K562 (cell line): ENCODE measurements around the gene PGLYRP1. TPM values are rescaled to one million over a fixed set of nuclear protein-coding genes. Genes with fewer than 3 reads are reported as not detected.
A peak's percentile ranks its signal among the peaks of the same experiment; 100 is the strongest.

Experiments used
- ATAC-seq: fragments of 200-7000 bp; cut with Tn5 transposase; 3 replicates; pipeline ENCODE4 v1.9.1; 2020; ENCODE audit warnings: moderate library complexity
- BruUV-seq: library from RNA; stranded (reverse); fragments of 400-500 nt; replicated peaks from 2 replicates; lab custom pipeline; 2021; lab: Mats Ljungman, UMichigan
- CTCF ChIA-PET: fragments of 300-600 bp; formaldehyde crosslinking; extraction: SDS; loops from one replicate; lab custom pipeline; 2021; ENCODE audit warnings: low intra/inter-chr PET ratio; lab: Yijun Ruan, JAX
- POLR2A ChIA-PET: fragments of 300-600, 350-650 bp; sonication (Branson Sonifier 250); formaldehyde crosslinking; extraction: SDS; loops from one replicate; lab custom pipeline; 2021; ENCODE audit warnings: antibody characterized with exemption, inconsistent platforms; lab: Yijun Ruan, JAX
- DNase-seq, 4 experiments: peaks; one replicate each; pipeline versions ENCODE4 v3.0.0 to v3.0.0-alpha.2; 2011 to 2018; ENCODE audit warnings: low spot score in 3 of 4, mixed read lengths in 3 of 4; ENCODE audit errors: extremely low read depth in 1 of 4
- FAIRE-seq: peaks from 2 replicates; lab custom pipeline; 2011; peaks lifted over from hg19 to GRCh38; lab: Jason Lieb, UNC
- H2AFZ ChIP-seq: 2 replicates; pipeline ENCODE4 v1.6.0; 2011; ENCODE audit warnings: low read depth, low read length, control low read depth, inconsistent platforms
- H3K27ac ChIP-seq: fragments of 200-600 bp; 3 replicates; pipeline ENCODE4 v1.8.0; 2011; ENCODE audit warnings: low read depth, mild to moderate bottlenecking, control low read depth, inconsistent platforms, low read length, moderate library complexity, mixed read lengths; ENCODE audit errors: extremely low read depth
- H3K27me3 ChIP-seq, 2 experiments: fragments of 300-600 bp in 1 of 2; 2 replicates in 1 of 2; 3 replicates in 1 of 2; pipeline versions ENCODE4 v1.6.0 to v1.8.0; 2011; ENCODE audit warnings: inconsistent platforms in 2 of 2, low read length in 2 of 2, mild to moderate bottlenecking in 1 of 2, mixed read lengths in 1 of 2, moderate library complexity in 1 of 2; ENCODE audit not compliant: control insufficient read depth in 2 of 2, insufficient read depth in 2 of 2
- H3K36me3 ChIP-seq: fragments of 300-600 bp; 3 replicates; pipeline ENCODE4 v1.8.0; 2011; ENCODE audit warnings: mild to moderate bottlenecking, low read length, inconsistent platforms; ENCODE audit not compliant: control insufficient read depth, insufficient read depth
- H3K4me1 ChIP-seq, 2 experiments: fragments of 200-600 bp in 1 of 2; replicated peaks in 1 of 2; 2 replicates in 1 of 2; 3 replicates in 1 of 2; pipeline versions ENCODE4 v1.5.1 to v1.8.0; 2011; ENCODE audit warnings: inconsistent platforms in 2 of 2, low read length in 2 of 2, mild to moderate bottlenecking in 1 of 2, mixed read lengths in 1 of 2, moderate library complexity in 1 of 2; ENCODE audit not compliant: control insufficient read depth in 2 of 2, insufficient read depth in 2 of 2
- H3K4me2 ChIP-seq: 2 replicates; pipeline ENCODE4 v1.6.1; 2011; ENCODE audit warnings: low read length, control low read depth, inconsistent platforms, mixed read lengths; ENCODE audit not compliant: insufficient read depth
- H3K4me3 ChIP-seq: fragments of 200-600 bp; sonication (generic), shearing (Covaris generic); 2 replicates; pipeline ENCODE4 v1.5.1; 2016; ENCODE audit warnings: control low read depth, inconsistent platforms
- H3K79me2 ChIP-seq: fragments of 200-600 bp; 3 replicates; pipeline ENCODE4 v1.8.0; 2011; ENCODE audit warnings: low read length, inconsistent platforms; ENCODE audit not compliant: control insufficient read depth, insufficient read depth
- H3K9ac ChIP-seq, 2 experiments: 2 replicates each; pipeline versions ENCODE4 v1.6.0 to v1.6.1; 2011; ENCODE audit warnings: low read depth in 2 of 2, low read length in 2 of 2, control low read depth in 1 of 2, inconsistent platforms in 1 of 2, mild to moderate bottlenecking in 1 of 2, mixed read lengths in 1 of 2; ENCODE audit not compliant: insufficient read depth in 1 of 2
- H3K9me1 ChIP-seq: one replicate; pipeline ENCODE4 v1.6.0; 2011; ENCODE audit warnings: inconsistent platforms, mild to moderate bottlenecking, low read length, moderate library complexity; ENCODE audit not compliant: control insufficient read depth, insufficient read depth
- H3K9me3 ChIP-seq: replicated peaks from 2 replicates; pipeline ENCODE4 v1.5.1; 2011; ENCODE audit warnings: low read depth, low read length, inconsistent platforms; ENCODE audit not compliant: control insufficient read depth, insufficient read depth
- H4K20me1 ChIP-seq: replicated peaks from 2 replicates; pipeline ENCODE4 v1.6.1; 2011; ENCODE audit warnings: low read length, inconsistent platforms, mixed read lengths; ENCODE audit not compliant: control insufficient read depth, insufficient read depth
- NRF1 ChIP-seq, 2 experiments: fragments of 450-650 bp; IDR thresholded peaks in 1 of 2; conservative IDR thresholded peaks in 1 of 2; 2 replicates each; pipeline ENCODE4 v1.6.1; 2014; ENCODE audit warnings: mild to moderate bottlenecking in 2 of 2
- PRDM10 ChIP-seq: fragments of 450-650 bp; IDR thresholded peaks from 2 replicates; pipeline ENCODE4 v1.6.1; 2018; ENCODE audit not compliant: partially characterized antibody
- VEZF1 ChIP-seq: fragments of 200-800 bp; sonication (Bioruptor generic); IDR thresholded peaks from 2 replicates; pipeline ENCODE4 v1.6.1; 2017; ENCODE audit warnings: missing genetic modification characterization, missing compliant biosample characterization
- WGBS: fragments of 100-300 bp; shearing (Covaris generic); methylation state at CpG from one replicate; pipeline ENCODE4 v1.1.6; 2016; ENCODE audit warnings: low coverage, mixed read lengths; ENCODE audit not compliant: insufficient coverage; ENCODE audit errors: missing lambda C conversion rate; 5-methylcytosine and 5-hydroxymethylcytosine counted together
- in situ Hi-C: fragments of 300-500 bp; cut with MboI; formaldehyde crosslinking; loops from 4 replicates; pipeline ENCODE4 v1.15.0; 2018; ENCODE audit warnings: inconsistent platforms, mixed read lengths
- intact Hi-C: fragments of 100-400 bp; cut with micrococcal nuclease; formaldehyde crosslinking; loops from 2 replicates; pipeline ENCODE4 v1.14.2; 2022
- polyA plus RNA-seq, 8 experiments: library from polyadenylated mRNA; depleted of rRNA in 4 of 8; stranded (reverse) in 5 of 8; unstranded in 3 of 8; fragments of >200 nt; fragmentation: Nextera tagmentation in 2 of 8; fragmentation: Illumina TruSeq in 1 of 8; extraction: Ambion mirVana in 2 of 8; extraction: Trizol in 1 of 8; gene quantifications; 2 replicates each; pipeline versions ENCODE4 v1.2.1 to v1.2.3, GENCODE V29; 2011 to 2014; ENCODE audit warnings: inconsistent platforms in 1 of 8, missing spikeins in 1 of 8
- total RNA-seq, 7 experiments: library from RNA; depleted of rRNA in 6 of 7; stranded (reverse); fragments of >200 nt in 6 of 7; fragmentation: Illumina TruSeq in 2 of 7; extraction: Trizol in 2 of 7; gene quantifications; 2 replicates each; pipeline versions ENCODE4 v1.2.1 to v1.2.3, GENCODE V29; 2011 to 2021; ENCODE audit warnings: low replicate concordance in 1 of 7

The PGLYRP1 gene
- total and polyA plus RNA-seq, 9 of the 15 experiments (the other 6 are each of a cell fraction or from before 2014, with no cell fraction given): not detected

DNA sequence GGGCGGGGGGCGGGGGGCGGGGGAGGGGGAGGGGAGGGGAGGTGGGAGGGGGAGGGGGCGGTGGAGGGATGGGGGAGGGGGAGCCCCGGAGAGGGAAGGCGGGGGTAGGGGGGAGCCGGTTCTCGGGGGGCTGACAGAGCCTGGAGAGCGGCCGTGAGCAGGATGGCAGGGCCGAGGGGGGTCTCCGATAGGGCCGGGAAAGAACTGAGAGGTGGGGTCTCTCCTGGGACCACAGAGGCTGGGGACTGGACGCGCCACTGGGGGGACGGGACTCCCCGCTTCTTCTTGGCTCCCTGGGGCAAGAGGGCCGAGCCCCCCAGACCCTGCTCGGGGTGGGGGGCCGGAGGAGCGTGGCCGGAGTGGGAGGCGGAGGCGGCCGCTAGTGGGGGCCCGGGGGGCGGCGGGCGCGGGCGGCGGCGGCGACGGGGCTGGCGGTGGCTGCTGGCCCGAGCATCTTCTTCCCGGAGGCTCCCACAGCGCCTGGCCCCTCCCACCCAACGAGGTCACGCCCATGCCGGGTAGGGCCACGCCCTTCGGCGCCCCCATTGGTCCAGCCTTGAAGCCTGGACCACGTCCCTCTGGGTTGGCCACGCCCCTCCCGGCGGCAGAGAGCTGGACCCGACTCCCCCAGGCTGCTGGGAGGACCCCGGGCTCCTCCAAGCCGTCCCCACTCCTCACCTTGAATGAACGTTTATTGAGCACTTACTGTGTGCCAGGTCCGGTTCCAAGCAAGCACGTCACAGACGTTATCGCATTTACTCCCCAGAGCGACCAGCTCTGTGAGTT, 49.1 kb downstream of the PGLYRP1 start, which contains the start of gene NOVA2 (continued):
- TF ChIP-seq PRDM10 (no peak), NRF1 (conservative IDR thresholded peaks at IDR 0.05 in 1 of 2, IDR thresholded peaks at IDR 0.05 in 1 of 2) (peak in 1 of 2 experiments; percentile 13; a peak in 1 of 4 replicates)

DNA sequence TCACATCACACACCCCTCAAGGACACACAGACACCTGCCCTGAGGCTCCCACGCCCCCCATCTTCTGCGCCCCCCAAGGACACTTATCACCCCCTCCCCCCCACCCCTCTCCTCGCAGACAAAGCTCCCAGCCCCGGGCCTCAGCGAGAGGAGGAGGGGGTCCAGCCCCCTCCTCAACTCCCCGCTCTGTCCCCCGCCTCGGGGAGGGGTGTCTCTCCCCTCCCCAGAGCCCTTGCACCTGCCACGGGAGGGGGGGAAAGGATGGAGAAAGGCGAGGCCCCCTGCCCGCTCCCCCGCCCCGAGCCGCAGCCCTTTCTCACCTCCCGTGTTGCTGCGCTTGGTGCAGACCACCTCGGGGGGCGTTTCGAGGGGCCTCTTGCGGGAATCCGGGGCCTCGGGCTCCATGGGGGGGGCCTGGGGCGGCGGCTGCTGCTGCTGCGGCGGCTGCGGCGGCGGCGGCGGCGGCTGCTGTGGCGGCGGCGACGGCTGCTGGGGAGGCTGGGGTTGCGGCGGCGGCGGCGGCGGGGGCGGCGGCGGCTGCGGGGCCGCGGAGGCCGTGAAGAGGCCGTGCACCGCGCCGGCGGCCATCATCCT, 49.8 kb downstream of the PGLYRP1 start:
- no peak for ATAC-seq
- no peak overlapping the region for H3K4me2 ChIP-seq
- no peak overlapping the region for H3K9ac ChIP-seq
- FAIRE-seq: no peak
- H3K9me3 ChIP-seq: no peaks in the 10 kb centered on the region
- POLR2A ChIA-PET: no interaction called here
- intact Hi-C loops (no loop called here), in situ Hi-C loops (no loop called here)
- 0% methylated on average over 7 of the region's 54 CpGs for WGBS
- no peak overlapping the region for H2AFZ ChIP-seq
- H4K20me1 ChIP-seq: peaks cover 13% of the 10 kb centered on the region
- H3K9me1 ChIP-seq: no peaks in the 10 kb centered on the region
- H3K36me3 ChIP-seq: no peaks in the 10 kb centered on the region
- no peaks in the 10 kb centered on the region for H3K79me2 ChIP-seq
- H3K27ac ChIP-seq: no peak overlapping the region
- H3K4me3 ChIP-seq: no peak overlapping the region
- peaks cover 0 to 21% of the 10 kb centered on the region in 2 experiments; a peak in 2 of 5 replicates for H3K4me1 ChIP-seq
- BruUV-seq: no TSS peak
- peak in 2 of 4 experiments; percentile 34 to 37 for DNase-seq
- H3K27me3 ChIP-seq: peaks cover 22 to 52% of the 10 kb centered on the region in 2 experiments
- CTCF ChIA-PET: no interaction called here
- 0 out of 2 replicates have a peak, but pooled peaks have one; percentile 8 for TF ChIP-seq VEZF1 (CRISPR knock-in tag)
